ENCODE results near the gene ADPRM.

DNA sequence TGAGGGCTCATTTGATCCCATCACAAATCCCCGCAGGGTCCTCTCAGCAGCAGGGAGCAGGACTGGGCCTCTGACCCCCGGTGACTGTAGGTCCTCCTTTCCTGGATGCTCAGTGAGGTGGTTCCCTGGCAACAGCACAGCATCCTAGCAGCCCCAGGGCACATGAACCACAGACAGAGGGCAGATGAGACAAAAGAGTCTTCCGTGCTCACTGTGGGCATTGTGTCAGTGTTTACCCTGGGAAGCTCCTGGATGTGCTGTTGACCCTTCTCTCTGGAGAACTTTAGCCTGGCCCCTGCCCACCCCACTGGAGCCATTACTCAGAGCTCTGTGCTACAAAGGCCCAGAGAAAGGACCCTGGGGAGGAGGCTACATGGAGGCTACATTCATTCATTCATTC lies 54.2 kb downstream of the ADPRM start:
- TF ChIP-seq, protein P1, sequence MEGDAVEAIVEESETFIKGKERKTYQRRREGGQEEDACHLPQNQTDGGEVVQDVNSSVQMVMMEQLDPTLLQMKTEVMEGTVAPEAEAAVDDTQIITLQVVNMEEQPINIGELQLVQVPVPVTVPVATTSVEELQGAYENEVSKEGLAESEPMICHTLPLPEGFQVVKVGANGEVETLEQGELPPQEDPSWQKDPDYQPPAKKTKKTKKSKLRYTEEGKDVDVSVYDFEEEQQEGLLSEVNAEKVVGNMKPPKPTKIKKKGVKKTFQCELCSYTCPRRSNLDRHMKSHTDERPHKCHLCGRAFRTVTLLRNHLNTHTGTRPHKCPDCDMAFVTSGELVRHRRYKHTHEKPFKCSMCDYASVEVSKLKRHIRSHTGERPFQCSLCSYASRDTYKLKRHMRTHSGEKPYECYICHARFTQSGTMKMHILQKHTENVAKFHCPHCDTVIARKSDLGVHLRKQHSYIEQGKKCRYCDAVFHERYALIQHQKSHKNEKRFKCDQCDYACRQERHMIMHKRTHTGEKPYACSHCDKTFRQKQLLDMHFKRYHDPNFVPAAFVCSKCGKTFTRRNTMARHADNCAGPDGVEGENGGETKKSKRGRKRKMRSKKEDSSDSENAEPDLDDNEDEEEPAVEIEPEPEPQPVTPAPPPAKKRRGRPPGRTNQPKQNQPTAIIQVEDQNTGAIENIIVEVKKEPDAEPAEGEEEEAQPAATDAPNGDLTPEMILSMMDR (IDR thresholded peaks at IDR 0.05): no peak
- TF ChIP-seq POLR2AphosphoS5 (IDR thresholded peaks at IDR 0.05): no peak
- no peak for TF ChIP-seq POLR2A (IDR thresholded peaks at IDR 0.05)
- no peak for TF ChIP-seq EP300 (IDR thresholded peaks at IDR 0.05)
